ENCODE results near the gene CDHR4.

GRCh38 chr3:49794431-49794830, 5.2 kb downstream of the CDHR4 start:
- TF ChIP-seq EZH2 (IDR thresholded peaks at IDR 0.05; ENCODE audit: low read length, unreplicated experiment) (no peak), CTCF (conservative IDR thresholded peaks at IDR 0.05; ENCODE audit: low read depth, low read length) (no peak), EZH2phosphoT487 (IDR thresholded peaks at IDR 0.05; ENCODE audit: borderline replicate concordance, low read length) (no peak)
